NCI-H187 (cell line): ENCODE data around the gene PMP22.
"Not testable (repeated sequence)": the region's sequence is repeated elsewhere in the genome, so short reads cannot be mapped to it uniquely, and the experiment has no call there.

Source experiments
- DNase-seq, 2 experiments: peaks; one replicate each; lab custom pipeline; 2025; lab: John Stamatoyannopoulos, UW

Gene PMP22

DNA sequence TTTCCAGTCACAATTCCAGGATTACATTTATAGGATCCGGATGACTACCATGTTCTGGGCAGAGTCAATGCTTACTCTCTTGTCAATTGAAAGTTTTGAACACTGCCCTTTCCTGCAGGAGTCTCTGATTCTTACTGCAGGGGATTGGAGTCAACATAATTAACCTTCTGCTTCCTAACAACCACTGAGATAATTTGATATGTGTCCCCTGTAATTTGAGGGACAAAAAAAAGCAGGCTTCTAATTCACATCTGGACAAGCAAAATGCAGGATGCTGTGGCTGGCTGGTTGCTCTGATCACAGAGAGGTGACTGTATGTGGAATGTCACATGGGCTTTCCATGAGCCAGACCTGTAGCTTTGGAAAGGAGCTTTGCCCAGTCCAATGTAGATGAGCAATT, 54.9 kb downstream of the PMP22 start:
- no peak for DNase-seq

DNA sequence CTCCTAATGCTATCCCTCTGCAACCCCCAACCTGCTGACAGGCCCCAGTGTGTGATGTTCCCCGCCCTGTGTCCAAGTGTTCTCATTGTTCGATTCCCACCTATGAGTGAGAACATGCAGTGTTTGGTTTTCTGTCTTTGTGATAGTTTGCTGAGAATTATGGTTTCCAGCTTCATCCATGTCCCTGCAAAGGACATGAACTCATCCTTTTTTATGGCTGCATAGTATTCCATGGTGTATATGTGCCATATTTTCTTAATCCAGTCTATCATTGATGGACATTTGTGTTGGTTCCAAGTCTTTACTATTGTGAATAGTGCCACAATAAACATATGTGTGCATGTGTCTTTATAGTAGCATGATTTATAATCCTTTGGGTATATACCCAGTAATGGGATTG, 62.1 kb downstream of the PMP22 start:
- not testable (repeated sequence) for DNase-seq

DNA sequence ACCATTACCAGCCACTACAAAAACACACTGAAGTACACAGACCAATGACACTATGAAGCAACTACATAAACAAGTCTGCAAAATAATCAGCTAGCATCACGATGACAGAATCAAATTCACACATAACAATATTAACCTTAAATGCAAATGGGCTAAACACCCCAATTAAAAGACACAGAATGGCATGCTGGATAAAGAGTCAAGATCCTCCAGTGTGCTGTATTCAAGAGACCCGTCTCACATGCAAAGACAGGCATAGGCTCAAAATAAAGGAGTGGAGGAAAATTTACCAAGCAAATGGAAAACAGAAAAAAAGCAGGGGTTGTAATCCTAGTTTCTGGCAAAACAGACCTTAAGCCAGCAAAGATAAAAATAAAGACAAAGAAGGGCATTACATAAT, 64.6 kb downstream of the PMP22 start:
- not testable (repeated sequence) for DNase-seq

DNA sequence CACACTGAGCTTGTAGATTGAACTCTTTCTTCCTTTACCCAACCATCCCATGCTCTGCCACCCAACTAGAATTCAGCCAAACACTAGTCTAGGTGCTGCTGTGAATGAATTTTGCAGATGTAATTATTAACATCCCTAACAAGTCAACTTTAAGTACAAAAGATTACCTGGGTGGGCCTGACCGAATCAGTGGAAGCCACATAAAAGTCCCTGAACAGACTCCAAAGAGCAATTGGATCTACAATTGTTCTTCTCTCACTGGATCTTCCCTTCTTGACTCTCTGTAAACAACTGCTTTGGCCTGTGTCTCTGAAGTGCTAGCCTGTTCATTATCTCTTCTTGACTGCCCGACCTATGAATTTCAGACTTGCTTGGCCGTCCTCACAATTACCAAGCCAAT, 67.9 kb downstream of the PMP22 start:
- no peak for DNase-seq

DNA sequence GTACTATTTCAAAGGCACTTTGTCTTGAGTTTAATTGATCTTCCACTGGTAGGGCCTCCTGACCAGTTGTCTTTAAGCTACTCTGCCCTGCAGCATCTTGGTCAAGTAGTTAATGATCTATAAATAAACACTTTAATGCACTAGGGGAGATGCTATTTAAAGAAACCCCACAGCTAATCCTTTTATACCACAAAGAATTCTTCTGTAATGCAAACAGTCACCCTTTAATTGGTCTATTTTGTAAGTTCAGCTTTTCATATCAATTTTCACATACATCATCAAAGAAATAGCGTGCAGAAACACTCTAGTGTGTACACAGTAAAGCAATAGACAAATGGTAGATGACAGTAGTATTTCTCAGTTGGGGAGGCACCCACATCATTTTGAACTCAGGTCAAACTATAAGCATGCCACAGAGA, 70.3 kb downstream of the PMP22 start:
- DNase-seq, result no peak

DNA sequence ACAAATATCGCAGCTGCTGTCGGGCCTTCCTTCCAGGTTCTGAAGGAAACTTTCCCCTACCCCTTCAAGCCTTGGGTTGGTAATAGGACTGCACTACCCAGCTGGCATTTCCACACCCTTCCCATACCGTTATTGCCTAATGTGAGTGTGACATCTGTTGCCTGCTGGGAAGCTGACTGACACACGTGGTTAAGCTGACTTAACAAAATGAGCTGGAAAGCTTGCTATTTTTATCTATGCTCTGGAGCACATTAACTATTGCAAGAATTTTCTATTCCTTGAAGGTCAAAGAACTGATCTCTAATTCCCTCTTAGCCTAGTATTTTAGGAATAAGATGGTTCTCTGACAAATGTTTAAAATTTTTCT, 79.5 kb downstream of the PMP22 start:
- no peak for DNase-seq

DNA sequence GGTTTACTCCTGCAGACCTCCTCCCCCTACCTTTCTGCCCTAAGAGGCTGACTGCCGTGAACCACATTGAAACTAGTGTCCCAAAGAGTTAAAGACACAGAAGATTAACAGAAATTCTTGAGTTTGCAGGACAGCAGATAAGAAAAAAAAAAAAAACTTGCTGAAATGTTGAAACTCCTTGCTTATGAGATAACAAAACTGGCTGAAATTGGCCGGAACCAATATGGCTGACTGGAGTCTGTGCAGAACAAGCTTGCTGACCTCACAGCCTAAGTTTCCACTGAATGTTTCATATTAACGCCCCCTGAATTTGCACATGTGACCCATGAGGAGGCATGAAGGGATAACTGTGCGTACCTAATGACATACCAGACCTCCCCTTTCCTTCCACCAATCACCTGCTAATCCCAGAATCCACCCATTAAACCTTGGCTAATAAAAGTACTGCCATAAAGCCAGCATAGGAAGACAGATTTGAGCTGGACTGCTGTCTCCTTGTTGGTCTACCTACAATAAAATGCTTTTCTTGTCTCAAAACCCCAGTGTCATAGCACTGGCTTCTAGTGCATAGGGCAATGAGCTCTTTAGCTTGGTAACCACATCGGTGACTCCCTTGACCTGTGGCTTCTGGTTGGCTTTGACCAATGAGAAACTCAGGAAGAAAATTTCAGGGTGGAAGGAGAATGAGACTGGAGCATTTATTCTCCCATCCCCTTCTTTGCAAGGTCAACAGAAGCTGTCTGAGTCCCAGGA, 80.1 kb downstream of the PMP22 start:
- no peak for DNase-seq

DNA sequence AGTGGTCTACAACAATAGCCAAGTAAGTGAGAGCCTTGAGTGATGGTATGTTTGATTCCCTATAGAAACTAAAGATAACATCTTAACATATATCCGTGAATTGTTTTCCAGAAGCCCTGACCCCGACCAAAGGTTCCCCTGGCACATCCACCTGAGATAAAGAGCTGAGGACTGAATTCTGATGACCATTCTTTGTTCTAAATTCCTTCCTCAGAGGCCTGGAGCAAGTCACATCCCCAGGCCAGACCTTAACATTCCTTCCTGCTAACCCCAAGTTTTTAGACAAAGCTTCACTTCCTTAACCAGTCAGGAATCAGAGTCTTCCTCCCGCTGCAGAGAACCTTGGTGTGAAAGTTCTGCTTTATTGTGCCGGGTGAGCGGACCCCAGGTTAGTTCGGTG, 83.3 kb downstream of the PMP22 start:
- no peak for DNase-seq

DNA sequence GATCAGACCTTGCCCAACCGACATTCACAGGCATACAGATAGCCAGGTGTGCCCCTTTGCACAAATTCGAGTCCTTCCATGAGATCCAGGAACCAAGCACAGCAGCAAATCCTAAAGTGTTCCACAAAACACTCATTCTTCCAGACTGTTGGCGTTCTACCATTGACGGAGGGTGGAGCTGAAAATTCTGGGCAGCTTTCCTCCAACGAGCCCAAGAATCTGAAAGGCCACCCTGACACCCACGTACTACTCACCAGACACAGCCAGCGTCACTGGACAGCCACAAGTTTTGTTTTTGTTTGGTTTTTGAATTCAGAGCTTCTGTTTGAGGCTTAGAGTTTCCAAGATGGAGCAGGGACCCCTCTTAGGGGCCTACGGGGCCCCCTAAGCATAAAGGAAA, 83.8 kb downstream of the PMP22 start:
- no peak for DNase-seq

DNA sequence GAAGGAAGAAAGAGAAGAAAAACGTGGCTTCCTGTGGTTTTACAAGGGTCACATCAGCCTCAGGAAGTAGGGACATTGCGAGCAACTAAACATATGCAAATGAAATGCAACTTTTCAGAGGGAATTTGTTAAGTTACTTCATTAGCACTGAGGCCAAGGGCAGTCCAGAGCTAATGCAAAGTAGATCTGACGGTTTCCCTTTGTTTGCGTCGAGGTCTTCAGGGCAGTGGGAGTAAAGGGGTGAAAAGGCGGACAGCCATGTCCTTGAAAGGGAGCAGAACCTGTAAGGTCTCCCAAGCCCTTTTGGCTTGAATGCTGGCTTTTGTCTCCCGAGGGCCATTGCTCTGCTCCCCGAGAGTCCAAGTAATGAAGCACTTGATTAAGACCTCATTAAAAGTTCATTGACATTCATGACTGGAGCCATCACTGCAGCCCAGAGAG, 85.0 kb downstream of the PMP22 start:
- DNase-seq, result no peak
